ENCODE measurements around the gene SRPK2.

DNA sequence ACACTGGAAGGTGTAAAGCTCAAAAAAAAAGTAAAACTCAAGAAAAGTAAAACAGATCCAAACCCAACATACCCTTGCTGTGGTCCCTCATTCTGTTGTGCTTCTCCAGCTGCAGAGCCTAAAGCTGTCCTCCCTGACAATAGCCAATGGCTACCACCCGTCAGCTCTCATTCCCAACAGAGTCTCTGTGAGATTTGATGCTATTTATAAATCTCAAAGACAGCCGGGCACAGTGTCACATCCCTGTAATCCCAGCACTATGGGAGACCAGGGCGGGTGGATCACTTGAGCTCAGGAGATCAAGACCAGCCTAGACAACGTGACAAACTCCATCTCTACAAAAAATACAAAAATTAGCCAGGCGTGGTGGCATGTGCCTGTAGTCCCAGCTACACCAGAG, 258.7 kb downstream of the SRPK2 start:
- TF ChIP-seq, protein P1, sequence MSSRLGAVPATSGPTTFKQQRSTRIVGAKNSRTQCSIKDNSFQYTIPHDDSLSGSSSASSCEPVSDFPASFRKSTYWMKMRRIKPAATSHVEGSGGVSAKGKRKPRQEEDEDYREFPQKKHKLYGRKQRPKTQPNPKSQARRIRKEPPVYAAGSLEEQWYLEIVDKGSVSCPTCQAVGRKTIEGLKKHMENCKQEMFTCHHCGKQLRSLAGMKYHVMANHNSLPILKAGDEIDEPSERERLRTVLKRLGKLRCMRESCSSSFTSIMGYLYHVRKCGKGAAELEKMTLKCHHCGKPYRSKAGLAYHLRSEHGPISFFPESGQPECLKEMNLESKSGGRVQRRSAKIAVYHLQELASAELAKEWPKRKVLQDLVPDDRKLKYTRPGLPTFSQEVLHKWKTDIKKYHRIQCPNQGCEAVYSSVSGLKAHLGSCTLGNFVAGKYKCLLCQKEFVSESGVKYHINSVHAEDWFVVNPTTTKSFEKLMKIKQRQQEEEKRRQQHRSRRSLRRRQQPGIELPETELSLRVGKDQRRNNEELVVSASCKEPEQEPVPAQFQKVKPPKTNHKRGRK (CRISPR knock-in tag; IDR thresholded peaks at IDR 0.05; ENCODE audit: borderline replicate concordance) = no peak
- TF ChIP-seq, protein P2, sequence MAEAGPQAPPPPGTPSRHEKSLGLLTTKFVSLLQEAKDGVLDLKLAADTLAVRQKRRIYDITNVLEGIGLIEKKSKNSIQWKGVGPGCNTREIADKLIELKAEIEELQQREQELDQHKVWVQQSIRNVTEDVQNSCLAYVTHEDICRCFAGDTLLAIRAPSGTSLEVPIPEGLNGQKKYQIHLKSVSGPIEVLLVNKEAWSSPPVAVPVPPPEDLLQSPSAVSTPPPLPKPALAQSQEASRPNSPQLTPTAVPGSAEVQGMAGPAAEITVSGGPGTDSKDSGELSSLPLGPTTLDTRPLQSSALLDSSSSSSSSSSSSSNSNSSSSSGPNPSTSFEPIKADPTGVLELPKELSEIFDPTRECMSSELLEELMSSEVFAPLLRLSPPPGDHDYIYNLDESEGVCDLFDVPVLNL (CRISPR knock-in tag; IDR thresholded peaks at IDR 0.05; ENCODE audit: borderline replicate concordance, low read depth) = no peak
- TF ChIP-seq, protein P3, sequence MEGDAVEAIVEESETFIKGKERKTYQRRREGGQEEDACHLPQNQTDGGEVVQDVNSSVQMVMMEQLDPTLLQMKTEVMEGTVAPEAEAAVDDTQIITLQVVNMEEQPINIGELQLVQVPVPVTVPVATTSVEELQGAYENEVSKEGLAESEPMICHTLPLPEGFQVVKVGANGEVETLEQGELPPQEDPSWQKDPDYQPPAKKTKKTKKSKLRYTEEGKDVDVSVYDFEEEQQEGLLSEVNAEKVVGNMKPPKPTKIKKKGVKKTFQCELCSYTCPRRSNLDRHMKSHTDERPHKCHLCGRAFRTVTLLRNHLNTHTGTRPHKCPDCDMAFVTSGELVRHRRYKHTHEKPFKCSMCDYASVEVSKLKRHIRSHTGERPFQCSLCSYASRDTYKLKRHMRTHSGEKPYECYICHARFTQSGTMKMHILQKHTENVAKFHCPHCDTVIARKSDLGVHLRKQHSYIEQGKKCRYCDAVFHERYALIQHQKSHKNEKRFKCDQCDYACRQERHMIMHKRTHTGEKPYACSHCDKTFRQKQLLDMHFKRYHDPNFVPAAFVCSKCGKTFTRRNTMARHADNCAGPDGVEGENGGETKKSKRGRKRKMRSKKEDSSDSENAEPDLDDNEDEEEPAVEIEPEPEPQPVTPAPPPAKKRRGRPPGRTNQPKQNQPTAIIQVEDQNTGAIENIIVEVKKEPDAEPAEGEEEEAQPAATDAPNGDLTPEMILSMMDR (IDR thresholded peaks at IDR 0.05) = no peak
- no peak for TF ChIP-seq JUN (CRISPR knock-in tag; IDR thresholded peaks at IDR 0.05)
- TF ChIP-seq, protein P4, sequence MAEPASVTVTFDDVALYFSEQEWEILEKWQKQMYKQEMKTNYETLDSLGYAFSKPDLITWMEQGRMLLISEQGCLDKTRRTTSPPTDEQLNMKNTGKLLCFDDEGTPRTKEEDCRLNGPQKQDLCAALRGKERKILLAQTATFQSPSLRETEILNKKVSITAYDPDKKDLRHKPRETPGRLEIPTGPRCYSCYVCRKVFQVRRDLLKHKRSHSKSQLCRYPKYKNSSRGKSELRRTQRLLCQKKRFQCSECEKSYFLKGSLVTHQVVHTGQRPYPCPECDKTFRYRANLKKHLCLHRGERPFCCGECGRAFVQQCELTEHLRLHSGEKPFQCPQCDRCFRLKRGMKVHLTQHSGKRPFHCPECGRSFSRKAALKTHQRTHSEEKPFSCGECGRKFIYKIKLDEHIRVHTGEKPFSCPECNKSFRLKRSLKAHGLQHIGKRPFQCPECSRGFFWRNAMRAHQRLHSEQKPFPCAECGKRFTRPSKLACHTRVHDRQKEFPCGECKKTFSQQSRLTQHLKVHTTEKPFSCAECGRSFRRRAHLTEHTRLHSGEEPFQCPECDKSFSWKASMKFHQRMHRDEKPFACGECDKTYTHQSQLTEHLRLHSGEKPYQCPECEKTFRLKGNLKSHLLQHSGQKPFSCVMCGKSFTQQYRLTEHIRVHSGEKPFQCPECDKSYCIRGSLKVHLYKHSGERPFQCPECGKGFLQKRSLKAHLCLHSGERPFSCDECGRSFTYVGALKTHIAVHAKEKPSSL (CRISPR knock-in tag; conservative IDR thresholded peaks at IDR 0.05) = no peak
- no peak for TF ChIP-seq ZNF423 (CRISPR knock-in tag; IDR thresholded peaks at IDR 0.05)
- TF ChIP-seq RELA (CRISPR knock-in tag; IDR thresholded peaks at IDR 0.05; ENCODE audit: borderline replicate concordance) = no peak
